ENCODE measurements around the gene ZNF80.

DNA sequence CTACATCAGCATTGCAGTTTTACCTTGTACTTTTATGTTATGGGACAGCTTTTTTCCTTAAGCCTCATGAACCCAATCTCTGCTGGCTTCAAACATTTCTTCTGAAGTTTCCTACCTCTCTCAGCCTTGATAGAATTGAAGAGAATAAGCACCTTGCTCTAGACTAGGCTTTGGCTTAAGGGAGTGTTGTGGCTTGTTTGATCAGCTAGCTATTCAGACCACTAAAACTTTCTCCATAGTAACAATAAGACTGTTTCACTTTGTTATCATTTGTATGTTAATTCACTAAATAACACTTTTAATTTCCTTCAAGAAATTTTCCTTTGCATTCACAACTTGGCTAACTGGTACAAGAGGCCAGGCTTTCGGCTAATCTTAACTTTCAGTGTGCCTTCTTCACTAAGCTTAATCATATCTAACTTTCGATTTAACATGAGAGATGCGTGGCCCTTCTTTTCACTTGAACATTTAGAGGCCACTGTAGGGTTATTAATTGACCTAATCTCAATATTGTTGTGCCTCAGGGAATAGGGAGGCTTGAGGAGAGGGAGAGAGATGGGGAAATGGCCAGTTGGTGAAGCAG lies 48.4 kb upstream of the ZNF80 start:
- no peak for TF ChIP-seq POLR2A (IDR thresholded peaks at IDR 0.05)
- TF ChIP-seq, protein P1, sequence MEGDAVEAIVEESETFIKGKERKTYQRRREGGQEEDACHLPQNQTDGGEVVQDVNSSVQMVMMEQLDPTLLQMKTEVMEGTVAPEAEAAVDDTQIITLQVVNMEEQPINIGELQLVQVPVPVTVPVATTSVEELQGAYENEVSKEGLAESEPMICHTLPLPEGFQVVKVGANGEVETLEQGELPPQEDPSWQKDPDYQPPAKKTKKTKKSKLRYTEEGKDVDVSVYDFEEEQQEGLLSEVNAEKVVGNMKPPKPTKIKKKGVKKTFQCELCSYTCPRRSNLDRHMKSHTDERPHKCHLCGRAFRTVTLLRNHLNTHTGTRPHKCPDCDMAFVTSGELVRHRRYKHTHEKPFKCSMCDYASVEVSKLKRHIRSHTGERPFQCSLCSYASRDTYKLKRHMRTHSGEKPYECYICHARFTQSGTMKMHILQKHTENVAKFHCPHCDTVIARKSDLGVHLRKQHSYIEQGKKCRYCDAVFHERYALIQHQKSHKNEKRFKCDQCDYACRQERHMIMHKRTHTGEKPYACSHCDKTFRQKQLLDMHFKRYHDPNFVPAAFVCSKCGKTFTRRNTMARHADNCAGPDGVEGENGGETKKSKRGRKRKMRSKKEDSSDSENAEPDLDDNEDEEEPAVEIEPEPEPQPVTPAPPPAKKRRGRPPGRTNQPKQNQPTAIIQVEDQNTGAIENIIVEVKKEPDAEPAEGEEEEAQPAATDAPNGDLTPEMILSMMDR (IDR thresholded peaks at IDR 0.05) = no peak

Measured in right lobe of liver (tissue), 4 donors.